Naive thymus-derived CD4-positive, alpha-beta T cell (primary cell): ENCODE measurements around the gene LPO. TPM values are rescaled to one million over a fixed set of nuclear protein-coding genes. Genes with fewer than 3 reads are reported as not detected.

Experiments used
- ATAC-seq: fragments of 150-1000 bp; cut with Tn5 transposase; 2 replicates; pipeline ENCODE4 v1.10.0; 2021; ENCODE audit warnings: mild to moderate bottlenecking, moderate library complexity
- CTCF ChIA-PET: fragments of 350-600 bp; sonication (Branson Sonifier 250); formaldehyde crosslinking; loops from one replicate; lab custom pipeline; 2021; ENCODE audit warnings: antibody characterized with exemption; lab: Charles Lee
- POLR2A ChIA-PET: fragments of 350-600 bp; sonication (Branson Sonifier 250); formaldehyde crosslinking; loops from one replicate; lab custom pipeline; 2021; ENCODE audit warnings: antibody characterized with exemption, inconsistent platforms; lab: Charles Lee
- DNase-seq, 9 donors: peaks; one replicate each; pipeline versions ENCODE4 v3.0.0 to v3.0.0-alpha.2; 2020 to 2022; ENCODE audit warnings: mixed read lengths in 1 of 9
- H3K27ac ChIP-seq: one replicate; pipeline ENCODE4 v1.7.0; 2013; ENCODE audit warnings: mild to moderate bottlenecking, low read depth, low read length, moderate library complexity
- H3K27me3 ChIP-seq, 2 donors: one replicate each; pipeline ENCODE4 v1.7.0; 2013; ENCODE audit warnings: low read length in 2 of 2, mild to moderate bottlenecking in 2 of 2, moderate library complexity in 2 of 2; ENCODE audit not compliant: control insufficient read depth in 2 of 2, insufficient read depth in 2 of 2
- H3K36me3 ChIP-seq, 3 experiments: 1 replicate in 2 of 3; 2 replicates in 1 of 3; pipeline ENCODE4 v1.7.0; 2013; ENCODE audit warnings: low read length in 3 of 3, mild to moderate bottlenecking in 3 of 3, moderate library complexity in 1 of 3; ENCODE audit not compliant: insufficient read depth in 3 of 3, control insufficient read depth in 2 of 3
- H3K4me1 ChIP-seq, 2 donors: one replicate each; pipeline ENCODE4 v1.7.0; 2013; ENCODE audit warnings: low read length in 2 of 2, mild to moderate bottlenecking in 2 of 2, moderate library complexity in 1 of 2; ENCODE audit not compliant: control insufficient read depth in 2 of 2, insufficient read depth in 2 of 2
- H3K4me3 ChIP-seq: 2 replicates; pipeline ENCODE4 v1.7.0; 2013; ENCODE audit warnings: mild to moderate bottlenecking, low read length
- H3K9me3 ChIP-seq, 3 experiments: 1 replicate in 2 of 3; 2 replicates in 1 of 3; pipeline ENCODE4 v1.7.0; 2013; ENCODE audit warnings: low read length in 3 of 3; ENCODE audit not compliant: control insufficient read depth in 2 of 3
- H3K27ac Mint-ChIP-seq, 9 donors: one replicate each; pipeline ENCODE4 v1.8.0; 2020 to 2022; ENCODE audit warnings: mixed read lengths in 9 of 9, mild to moderate bottlenecking in 8 of 9, moderate library complexity in 5 of 9, inconsistent platforms in 2 of 9
- H3K27me3 Mint-ChIP-seq, 5 donors: one replicate each; pipeline ENCODE4 v1.8.0; 2021 to 2022; ENCODE audit warnings: mixed read lengths in 5 of 5, mild to moderate bottlenecking in 1 of 5
- H3K36me3 Mint-ChIP-seq, 5 donors: one replicate each; pipeline ENCODE4 v1.8.0; 2020 to 2022; ENCODE audit warnings: mixed read lengths in 5 of 5, mild to moderate bottlenecking in 3 of 5, inconsistent platforms in 1 of 5
- H3K4me1 Mint-ChIP-seq, 7 donors: one replicate each; pipeline ENCODE4 v1.8.0; 2020 to 2022; ENCODE audit warnings: mixed read lengths in 7 of 7, mild to moderate bottlenecking in 3 of 7, inconsistent platforms in 1 of 7
- H3K4me3 Mint-ChIP-seq, 10 donors: one replicate each; pipeline ENCODE4 v1.8.0; 2020 to 2022; ENCODE audit warnings: mild to moderate bottlenecking in 10 of 10, mixed read lengths in 10 of 10, moderate library complexity in 6 of 10, inconsistent platforms in 2 of 10
- H3K9me3 Mint-ChIP-seq, 11 donors: one replicate each; pipeline ENCODE4 v1.8.0; 2020 to 2022; ENCODE audit warnings: mixed read lengths in 11 of 11, mild to moderate bottlenecking in 4 of 11, inconsistent platforms in 1 of 11, moderate library complexity in 1 of 11
- intact Hi-C, 2 donors: fragments of 100-400 bp; cut with micrococcal nuclease; formaldehyde crosslinking; loops; one replicate each; pipeline ENCODE4 v1.15.1; 2023
- polyA plus RNA-seq, 2 donors: library from polyadenylated mRNA; unstranded; fragments of 300-500 nt; fragmentation: Illumina TruSeq; gene quantifications; one replicate each; pipeline ENCODE4 v1.2.3, GENCODE V29; 2021
- total RNA-seq, 6 experiments: library from RNA in 5 of 6; stranded (reverse) in 5 of 6; gene quantifications; 1 replicate in 5 of 6; 2 replicates in 1 of 6; pipeline ENCODE4 v1.2.3 and lab custom pipeline; 2021 to 2026

The LPO gene
- total and polyA plus RNA-seq, 7 experiments from 2014 or later = 0.13 to 0.15 TPM; not detected in 5

- H3K4me3 ChIP-seq = no peak overlapping the region
- ChIA-PET CTCF (no interaction called here), POLR2A (interaction anchor here (0.8 kb wide), 1 partner anchor 1254 kb away, joined by 3 read pairs; no protein-coding TSS in a partner anchor)
- Mint-ChIP-seq H3K27me3 (peaks cover 10 to 71% (median 25%) of the 10 kb centered on the region in 5 donors), H3K4me1 (peaks cover 0 to 12% (median 0%) of the 10 kb centered on the region in 7 donors), H3K9me3 (peaks cover 0 to 2% (median 0%) of the 10 kb centered on the region in 11 donors), H3K27ac (peak overlapping the region in 1 of 9 donors; percentile 54), H3K36me3 (no peaks in the 10 kb centered on the region), H3K4me3 (peak overlapping the region in 1 of 10 donors; percentile 23)
- ATAC-seq (peak; percentile 91), DNase-seq (no peak)
- no peak overlapping the region for H3K27ac ChIP-seq
- intact Hi-C loops = no loop called here
- no peaks in the 10 kb centered on the region for H3K36me3 ChIP-seq
- H3K4me1 ChIP-seq = no peaks in the 10 kb centered on the region
- no peaks in the 10 kb centered on the region for H3K27me3 ChIP-seq
- no peaks in the 10 kb centered on the region for H3K9me3 ChIP-seq
Observed at GRCh38 chr17:58232707-58233156, 5.7 kb upstream of the LPO start.

DNA sequence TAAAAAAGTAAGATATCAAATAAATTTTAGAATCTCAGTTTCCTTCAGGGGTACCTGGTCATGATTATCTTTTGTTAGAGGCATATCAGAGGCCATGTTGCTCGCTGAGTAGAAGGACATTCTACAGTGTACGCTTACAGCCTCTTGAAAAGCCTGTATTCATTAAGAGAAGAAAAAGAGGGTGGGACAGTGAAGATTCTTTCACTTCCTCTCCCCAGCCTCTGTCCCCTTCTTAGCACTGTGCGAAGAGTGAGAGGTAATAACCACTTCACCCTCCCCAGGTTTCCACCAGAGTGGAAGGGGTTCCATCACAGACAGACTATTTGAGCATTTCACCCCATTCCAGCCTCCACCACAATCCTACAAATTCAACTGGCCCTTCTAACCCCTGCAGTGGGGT is 4.8 kb upstream of the LPO start:
- Histone ChIP-seq H3K27ac (no peak overlapping the region), H3K4me3 (no peak overlapping the region), H3K9me3 (no peaks in the 10 kb centered on the region), H3K4me1 (no peaks in the 10 kb centered on the region), H3K27me3 (no peaks in the 10 kb centered on the region), H3K36me3 (no peaks in the 10 kb centered on the region)
- H3K4me3 Mint-ChIP-seq = no peak overlapping the region
- no peaks in the 10 kb centered on the region for H3K36me3 Mint-ChIP-seq
- peaks cover 0 to 2% (median 0%) of the 10 kb centered on the region in 11 donors for H3K9me3 Mint-ChIP-seq
- H3K27me3 Mint-ChIP-seq = peaks cover 6 to 73% (median 21%) of the 10 kb centered on the region in 5 donors
- H3K27ac Mint-ChIP-seq = no peak overlapping the region
- ATAC-seq (peak; percentile 55), DNase-seq (no peak)
- POLR2A ChIA-PET = no interaction called here
- CTCF ChIA-PET = no interaction called here
- intact Hi-C loops = no loop called here
- peaks cover 0 to 12% (median 0%) of the 10 kb centered on the region in 7 donors for H3K4me1 Mint-ChIP-seq

GRCh38 chr17:58234512-58234911 is 3.9 kb upstream of the LPO start:
- H3K36me3 ChIP-seq = no peaks in the 10 kb centered on the region
- Mint-ChIP-seq H3K27ac (no peak overlapping the region), H3K36me3 (no peaks in the 10 kb centered on the region), H3K9me3 (no peaks in the 10 kb centered on the region), H3K27me3 (peaks cover 6 to 74% (median 22%) of the 10 kb centered on the region in 5 donors), H3K4me1 (peaks cover 0 to 12% (median 0%) of the 10 kb centered on the region in 7 donors), H3K4me3 (no peak overlapping the region)
- H3K4me1 ChIP-seq = no peaks in the 10 kb centered on the region
- no peak overlapping the region for H3K27ac ChIP-seq
- ChIA-PET POLR2A (no interaction called here), CTCF (no interaction called here)
- no peak for ATAC-seq
- H3K4me3 ChIP-seq = no peak overlapping the region
- intact Hi-C loops = no loop called here
- no peaks in the 10 kb centered on the region for H3K9me3 ChIP-seq
- H3K27me3 ChIP-seq = no peaks in the 10 kb centered on the region
- DNase-seq = no peak

- Histone ChIP-seq H3K27ac (no peak overlapping the region), H3K4me1 (no peaks in the 10 kb centered on the region), H3K36me3 (no peaks in the 10 kb centered on the region), H3K9me3 (no peaks in the 10 kb centered on the region), H3K4me3 (no peak overlapping the region), H3K27me3 (no peaks in the 10 kb centered on the region)
- H3K9me3 Mint-ChIP-seq = no peaks in the 10 kb centered on the region
- ChIA-PET POLR2A (interaction anchor here (0.6 kb wide), 2 partner anchors 101 to 105 kb away, joined by 3 to 6 read pairs; no protein-coding TSS in a partner anchor), CTCF (interaction anchor here (2.4 kb wide), 1 partner anchor 14 kb away, joined by 6 read pairs; no protein-coding TSS in a partner anchor)
- no peak overlapping the region for H3K4me3 Mint-ChIP-seq
- no peak for DNase-seq
- no peaks in the 10 kb centered on the region for H3K36me3 Mint-ChIP-seq
- intact Hi-C loops = no loop called here
- no peak for ATAC-seq
- peaks cover 18 to 85% (median 26%) of the 10 kb centered on the region in 5 donors for H3K27me3 Mint-ChIP-seq
- H3K27ac Mint-ChIP-seq = no peak overlapping the region
- peaks cover 0 to 12% (median 0%) of the 10 kb centered on the region in 7 donors for H3K4me1 Mint-ChIP-seq
Observed at GRCh38 chr17:58235821-58236220, 2.6 kb upstream of the LPO start.

- no peak overlapping the region for H3K4me3 Mint-ChIP-seq
- no peak for ATAC-seq
- no peak overlapping the region for H3K27ac Mint-ChIP-seq
- no peak overlapping the region for H3K4me3 ChIP-seq
- H3K4me1 ChIP-seq = no peaks in the 10 kb centered on the region
- H3K27ac ChIP-seq = no peak overlapping the region
- no peak for DNase-seq
- peaks cover 22 to 82% (median 27%) of the 10 kb centered on the region in 5 donors for H3K27me3 Mint-ChIP-seq
- intact Hi-C loops = no loop called here
- H3K9me3 Mint-ChIP-seq = no peaks in the 10 kb centered on the region
- H3K27me3 ChIP-seq = no peaks in the 10 kb centered on the region
- ChIA-PET POLR2A (interaction anchor here (0.6 kb wide), 1 partner anchor 100 kb away, joined by 3 read pairs; no protein-coding TSS in a partner anchor), CTCF (interaction anchor here (2.4 kb wide), 1 partner anchor 13 kb away, joined by 6 read pairs; no protein-coding TSS in a partner anchor)
- H3K9me3 ChIP-seq = no peaks in the 10 kb centered on the region
- no peaks in the 10 kb centered on the region for H3K36me3 ChIP-seq
- no peaks in the 10 kb centered on the region for H3K36me3 Mint-ChIP-seq
- peaks cover 0 to 12% (median 0%) of the 10 kb centered on the region in 7 donors for H3K4me1 Mint-ChIP-seq
Observed at GRCh38 chr17:58236394-58236793, 2.0 kb upstream of the LPO start.

DNA sequence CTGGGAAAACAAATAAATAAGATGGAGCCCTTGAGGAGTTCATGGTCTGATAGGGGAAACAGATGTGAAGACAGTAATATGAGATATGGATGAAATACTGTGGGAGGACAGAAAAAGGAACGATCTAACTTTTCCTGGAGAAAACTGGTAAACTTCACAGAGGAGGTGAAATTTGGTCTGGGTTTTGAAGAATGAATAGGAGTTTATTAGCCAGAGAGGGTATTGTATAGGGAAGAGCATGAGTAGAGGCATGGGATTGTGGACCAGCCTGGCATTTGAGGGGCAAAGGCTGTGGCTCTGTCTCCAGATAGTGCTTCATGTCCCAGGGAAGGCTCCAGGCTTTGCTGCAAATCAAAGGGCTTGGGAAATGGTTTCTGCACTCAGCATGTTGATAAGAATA is 1.6 kb downstream of the LPO start:
- POLR2A ChIA-PET = no interaction called here
- no peak overlapping the region for H3K4me3 Mint-ChIP-seq
- H3K36me3 Mint-ChIP-seq = no peaks in the 10 kb centered on the region
- no peaks in the 10 kb centered on the region for H3K9me3 Mint-ChIP-seq
- H3K27ac Mint-ChIP-seq = no peak overlapping the region
- no peaks in the 10 kb centered on the region for H3K4me1 ChIP-seq
- peaks cover 29 to 80% (median 41%) of the 10 kb centered on the region in 5 donors for H3K27me3 Mint-ChIP-seq
- no peaks in the 10 kb centered on the region for H3K36me3 ChIP-seq
- no peak for DNase-seq
- CTCF ChIA-PET = interaction anchor here (1.5 kb wide), 1 partner anchor 10 kb away, joined by 7 read pairs; no protein-coding TSS in a partner anchor
- no peaks in the 10 kb centered on the region for H3K27me3 ChIP-seq
- no peak overlapping the region for H3K27ac ChIP-seq
- ATAC-seq = no peak
- no peak overlapping the region for H3K4me3 ChIP-seq
- peaks cover 0 to 6% (median 0%) of the 10 kb centered on the region in 7 donors for H3K4me1 Mint-ChIP-seq
- intact Hi-C loops = no loop called here
- no peaks in the 10 kb centered on the region for H3K9me3 ChIP-seq
